Measurements from ENCODE around the gene C6orf132.

Gene C6orf132

GRCh38 chr6:42071881-42072583, 70.4 kb downstream of the C6orf132 start:
- no peak for TF ChIP-seq CTCF (IDR thresholded peaks at IDR 0.05; ENCODE audit: unreplicated experiment in 3 of 3)
- no peaks in the 10 kb centered on the region for H3K9me3 Mint-ChIP-seq
- H3K36me3 Mint-ChIP-seq (ENCODE audit: low read depth), result peaks cover 34% of the 10 kb centered on the region
- no peaks in the 10 kb centered on the region for H3K27me3 Mint-ChIP-seq (ENCODE audit: low read depth)
- no peak overlapping the region for H3K4me3 Mint-ChIP-seq
- H3K4me1 Mint-ChIP-seq, result no peaks in the 10 kb centered on the region
- H3K27ac Mint-ChIP-seq, result no peak overlapping the region

- Mint-ChIP-seq H3K27ac (no peak overlapping the region), H3K27me3 (ENCODE audit: low read depth) (no peaks in the 10 kb centered on the region), H3K4me1 (no peaks in the 10 kb centered on the region), H3K4me3 (no peak overlapping the region), H3K36me3 (ENCODE audit: low read depth) (peaks cover 29% of the 10 kb centered on the region), H3K9me3 (no peaks in the 10 kb centered on the region)
- TF ChIP-seq CTCF (IDR thresholded peaks at IDR 0.05; ENCODE audit: unreplicated experiment in 3 of 3), result no peak
These were observed 73.4 kb downstream of the C6orf132 start for GRCh38 chr6:42068872-42069522.

GRCh38 chr6:42068173-42068572, 74.2 kb downstream of the C6orf132 start:
- TF ChIP-seq CTCF (IDR thresholded peaks at IDR 0.05; ENCODE audit: unreplicated experiment in 3 of 3), result no peak
- Mint-ChIP-seq H3K4me1 (no peaks in the 10 kb centered on the region), H3K4me3 (no peak overlapping the region), H3K36me3 (ENCODE audit: low read depth) (peaks cover 29% of the 10 kb centered on the region), H3K9me3 (no peaks in the 10 kb centered on the region), H3K27me3 (ENCODE audit: low read depth) (no peaks in the 10 kb centered on the region), H3K27ac (no peak overlapping the region)

- no peak for TF ChIP-seq CTCF (IDR thresholded peaks at IDR 0.05; ENCODE audit: unreplicated experiment in 3 of 3)
- no peaks in the 10 kb centered on the region for H3K9me3 Mint-ChIP-seq
- peaks cover 34% of the 10 kb centered on the region for H3K36me3 Mint-ChIP-seq (ENCODE audit: low read depth)
These were observed 76.2 kb downstream of the C6orf132 start for GRCh38 chr6:42066156-42066675.

GRCh38 chr6:42059743-42060142, 82.7 kb downstream of the C6orf132 start:
- Mint-ChIP-seq H3K4me1 (no peaks in the 10 kb centered on the region), H3K36me3 (ENCODE audit: low read depth) (peaks cover 88% of the 10 kb centered on the region), H3K4me3 (no peak overlapping the region), H3K27ac (no peak overlapping the region), H3K27me3 (ENCODE audit: low read depth) (peaks cover 4% of the 10 kb centered on the region), H3K9me3 (no peaks in the 10 kb centered on the region)
- no peak for TF ChIP-seq CTCF (IDR thresholded peaks at IDR 0.05; ENCODE audit: unreplicated experiment in 3 of 3)

More at GRCh38 chr6:42066156-42066675, 76.2 kb downstream of the C6orf132 start:
- Mint-ChIP-seq H3K4me3 (no peak overlapping the region), H3K27ac (no peak overlapping the region), H3K4me1 (no peaks in the 10 kb centered on the region), H3K27me3 (ENCODE audit: low read depth) (no peaks in the 10 kb centered on the region)
